IPS-15b (cell line): ENCODE results near the gene PKNOX1.

Experiments
- H3K27me3 ChIP-seq: one replicate; pipeline ENCODE4 v1.6.1; 2013; ENCODE audit warnings: low read length; ENCODE audit not compliant: control insufficient read depth, insufficient read depth
- H3K36me3 ChIP-seq: one replicate; pipeline ENCODE4 v1.6.1; 2013; ENCODE audit warnings: low read length; ENCODE audit not compliant: control insufficient read depth, insufficient read depth
- H3K4me1 ChIP-seq: one replicate; pipeline ENCODE4 v1.6.1; 2013; ENCODE audit warnings: mild to moderate bottlenecking, low read length; ENCODE audit not compliant: control insufficient read depth, insufficient read depth
- H3K4me3 ChIP-seq: one replicate; pipeline ENCODE4 v1.5.1; 2013; ENCODE audit warnings: low read depth, low read length
- H3K9ac ChIP-seq: one replicate; pipeline ENCODE4 v1.6.1; 2013; ENCODE audit warnings: low read depth, mild to moderate bottlenecking, low read length
- H3K9me3 ChIP-seq: one replicate; pipeline ENCODE4 v1.6.1; 2013; ENCODE audit warnings: mild to moderate bottlenecking, low read length; ENCODE audit not compliant: control insufficient read depth, insufficient read depth

PKNOX1 gene

DNA sequence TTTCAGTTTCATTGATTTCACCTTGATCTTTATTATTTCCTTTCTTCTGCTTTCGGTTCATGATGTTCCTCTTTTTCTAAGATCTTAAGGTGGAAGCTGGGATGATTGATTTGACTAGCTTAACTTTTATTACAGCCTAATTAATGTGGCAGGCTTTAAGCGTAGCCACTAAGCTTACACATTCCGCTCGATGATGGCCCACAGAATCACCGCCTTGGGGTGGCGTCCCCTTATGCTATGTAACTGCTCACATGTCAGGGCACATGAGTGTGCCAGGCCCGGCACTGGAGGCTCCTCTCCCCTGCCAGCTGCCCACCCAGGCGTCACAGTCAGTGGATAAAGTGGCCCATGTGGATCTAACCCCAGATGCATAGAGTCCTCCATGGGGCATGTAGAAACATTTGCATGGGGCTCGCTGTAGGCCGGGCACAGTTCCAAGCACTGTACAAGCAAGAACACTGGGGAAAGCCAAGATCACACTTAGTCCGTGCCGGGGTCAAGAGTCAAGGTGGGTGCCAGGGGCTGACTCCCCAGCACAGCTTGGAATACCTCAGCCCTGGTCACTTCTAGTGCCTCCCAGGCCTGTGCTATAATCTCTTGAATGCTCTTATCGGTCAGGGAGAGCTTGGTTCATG, 41.7 kb downstream of the PKNOX1 start:
- H3K27me3 ChIP-seq, result no peaks in the 10 kb centered on the region
- peaks cover 17% of the 10 kb centered on the region for H3K36me3 ChIP-seq
- no peak overlapping the region for H3K9ac ChIP-seq
- no peaks in the 10 kb centered on the region for H3K4me1 ChIP-seq
- H3K4me3 ChIP-seq, result no peak overlapping the region
- H3K9me3 ChIP-seq, result no peaks in the 10 kb centered on the region

DNA sequence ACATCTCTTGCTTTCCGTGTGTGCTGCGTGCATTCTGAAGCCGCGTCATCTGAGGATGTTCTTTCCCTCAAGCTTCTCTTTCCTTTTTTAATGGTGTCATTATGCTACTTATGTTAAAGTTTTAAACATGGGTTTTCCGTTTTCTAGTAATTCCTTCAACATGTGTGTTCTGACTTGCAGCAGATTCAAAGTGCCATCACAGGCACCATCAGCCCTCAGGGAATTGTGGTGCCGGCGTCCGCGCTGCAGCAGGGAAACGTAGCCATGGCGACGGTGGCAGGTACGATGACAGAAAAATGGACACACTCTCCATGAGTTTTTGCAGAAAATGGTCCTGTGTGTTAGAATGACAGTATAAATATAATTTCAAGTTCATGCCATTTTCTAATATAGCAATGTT, 42.4 kb downstream of the PKNOX1 start:
- H3K4me1 ChIP-seq, result no peaks in the 10 kb centered on the region
- H3K36me3 ChIP-seq, result peaks cover 17% of the 10 kb centered on the region
- H3K4me3 ChIP-seq, result no peak overlapping the region
- H3K27me3 ChIP-seq, result no peaks in the 10 kb centered on the region
- no peak overlapping the region for H3K9ac ChIP-seq
- H3K9me3 ChIP-seq, result no peaks in the 10 kb centered on the region

DNA sequence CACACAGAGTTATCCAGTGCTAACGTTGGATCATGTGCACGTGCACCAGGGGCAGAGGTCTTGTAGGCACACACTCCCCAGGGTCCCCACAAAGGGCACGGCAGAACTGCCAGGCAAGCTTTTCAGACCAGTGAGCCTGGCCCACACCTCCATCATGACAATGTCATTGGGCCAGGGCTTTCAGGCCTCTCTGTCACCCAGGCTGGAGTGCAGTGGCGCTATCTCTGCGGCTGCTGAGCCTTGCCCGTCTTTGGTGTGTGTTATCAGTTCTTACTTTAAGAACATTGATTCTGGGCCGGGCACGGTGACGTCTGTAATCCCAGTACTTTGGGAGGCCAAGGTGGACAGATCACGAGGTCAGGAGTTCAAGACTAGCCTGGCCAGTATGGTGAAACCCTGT, 44.2 kb downstream of the PKNOX1 start:
- no peaks in the 10 kb centered on the region for H3K4me1 ChIP-seq
- peaks cover 13% of the 10 kb centered on the region for H3K36me3 ChIP-seq
- no peak overlapping the region for H3K4me3 ChIP-seq
- no peaks in the 10 kb centered on the region for H3K27me3 ChIP-seq
- no peaks in the 10 kb centered on the region for H3K9me3 ChIP-seq
- H3K9ac ChIP-seq, result no peak overlapping the region

DNA sequence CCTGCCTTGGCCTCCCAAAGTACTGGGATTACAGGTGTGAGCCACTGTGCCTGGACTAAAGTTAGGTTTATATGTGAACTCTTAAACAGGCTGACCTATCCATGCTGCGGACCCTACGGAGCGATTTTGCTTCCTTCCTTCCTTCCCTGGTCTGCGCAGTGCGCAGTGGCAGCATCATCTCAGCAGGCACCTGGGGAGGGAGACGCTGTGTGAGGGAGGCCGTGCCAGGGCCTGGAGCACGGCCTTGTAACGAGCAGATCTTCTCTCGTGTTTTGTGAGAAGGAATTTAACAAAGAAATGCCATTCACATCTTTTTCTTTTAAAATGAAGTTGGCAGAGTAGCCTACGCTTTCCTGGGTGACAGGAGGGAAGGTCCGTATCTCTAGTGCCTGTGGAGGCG, 45.8 kb downstream of the PKNOX1 start:
- Histone ChIP-seq H3K36me3 (peaks cover 16% of the 10 kb centered on the region), H3K4me3 (no peak overlapping the region), H3K9me3 (no peaks in the 10 kb centered on the region), H3K9ac (no peak overlapping the region), H3K4me1 (no peaks in the 10 kb centered on the region), H3K27me3 (no peaks in the 10 kb centered on the region)

DNA sequence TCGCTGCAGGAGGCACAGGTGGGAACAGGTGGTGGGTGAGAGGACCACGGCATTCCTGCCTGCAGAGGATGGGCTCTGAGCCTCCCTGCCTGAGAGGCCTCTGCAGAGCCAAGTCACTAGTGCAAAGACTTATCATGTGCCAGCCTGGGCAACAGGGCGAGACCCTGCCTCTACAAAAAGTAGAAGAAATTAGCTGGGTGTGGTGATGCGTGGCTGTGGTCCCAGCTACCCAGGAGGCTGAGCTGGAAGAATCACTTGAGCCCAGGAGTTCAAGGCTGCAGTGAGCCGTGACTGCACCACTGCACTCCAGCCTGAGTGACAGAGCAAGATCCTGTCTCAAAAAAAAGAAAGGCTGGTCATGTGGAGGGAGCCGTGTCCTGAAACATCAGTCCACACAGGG, 46.4 kb downstream of the PKNOX1 start:
- Histone ChIP-seq H3K9ac (no peak overlapping the region), H3K27me3 (no peaks in the 10 kb centered on the region), H3K4me1 (no peaks in the 10 kb centered on the region), H3K4me3 (no peak overlapping the region), H3K36me3 (peaks cover 18% of the 10 kb centered on the region), H3K9me3 (no peaks in the 10 kb centered on the region)

DNA sequence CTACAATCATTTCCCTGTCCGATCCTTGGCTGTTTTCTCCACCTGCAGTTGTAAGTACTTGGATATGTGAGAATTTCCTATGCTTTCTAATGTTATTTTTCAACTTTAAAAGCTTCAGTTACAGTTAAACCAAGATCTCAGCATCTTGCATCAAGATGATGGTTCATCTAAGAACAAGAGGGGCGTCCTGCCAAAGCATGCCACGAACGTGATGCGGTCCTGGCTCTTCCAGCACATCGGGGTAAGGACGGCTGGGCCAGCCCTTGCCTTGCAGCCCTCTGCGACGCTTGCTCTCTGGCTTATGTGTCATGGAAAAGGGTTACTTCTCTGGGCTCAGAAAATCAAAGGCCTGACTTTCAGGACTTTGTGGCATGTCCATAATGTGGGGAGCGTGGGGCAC, 46.8 kb downstream of the PKNOX1 start:
- Histone ChIP-seq H3K9me3 (no peaks in the 10 kb centered on the region), H3K36me3 (peaks cover 18% of the 10 kb centered on the region)

DNA sequence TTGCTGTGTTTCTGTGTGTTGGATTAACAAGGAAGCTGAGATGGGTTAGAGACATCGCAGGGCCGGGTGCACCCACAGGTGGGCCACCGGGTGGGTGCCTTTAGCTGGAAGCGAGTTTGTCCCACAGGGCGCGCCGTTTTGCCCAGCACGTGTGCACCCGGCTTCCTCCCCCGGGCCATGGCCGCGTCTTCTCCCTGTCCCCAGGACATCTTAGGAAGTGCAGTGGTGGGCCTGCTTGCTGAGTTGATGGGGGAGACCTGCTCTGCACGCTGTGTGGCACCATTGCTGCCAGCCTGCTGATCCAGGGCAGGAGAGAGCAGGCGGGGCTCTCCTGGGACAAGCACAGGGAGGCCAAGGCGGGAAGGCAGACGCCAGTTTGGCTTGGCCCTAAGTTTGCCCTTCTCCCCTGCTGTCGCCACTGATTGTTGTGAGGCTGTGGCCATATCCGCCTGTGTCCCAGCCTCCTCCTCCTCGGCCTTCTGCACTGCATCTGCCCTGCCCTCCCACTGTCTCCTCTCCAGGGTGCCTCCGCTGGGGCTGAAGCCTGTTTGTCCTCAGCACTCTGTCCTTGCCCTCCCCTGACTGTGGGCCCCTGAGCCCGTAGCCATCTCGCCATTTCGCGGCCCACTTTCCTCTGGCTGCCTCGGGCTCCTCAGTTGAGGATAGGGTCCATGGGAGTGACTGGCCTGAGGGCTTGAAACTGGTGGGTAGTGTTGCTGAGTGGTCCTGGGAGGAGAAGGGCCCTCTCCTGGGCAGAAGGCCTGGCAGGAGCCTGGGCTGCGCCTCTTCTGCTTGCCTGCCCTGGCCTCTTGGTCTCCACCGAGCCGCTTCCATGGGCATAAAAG, 47.6 kb downstream of the PKNOX1 start:
- no peaks in the 10 kb centered on the region for H3K4me1 ChIP-seq
- peaks cover 18% of the 10 kb centered on the region for H3K36me3 ChIP-seq
- H3K27me3 ChIP-seq, result no peaks in the 10 kb centered on the region
- H3K9me3 ChIP-seq, result no peaks in the 10 kb centered on the region
- H3K4me3 ChIP-seq, result no peak overlapping the region
- no peak overlapping the region for H3K9ac ChIP-seq

More for the DNA sequence above, 46.8 kb downstream of the PKNOX1 start:
- no peak overlapping the region for H3K4me3 ChIP-seq
- no peaks in the 10 kb centered on the region for H3K27me3 ChIP-seq
- H3K4me1 ChIP-seq, result no peaks in the 10 kb centered on the region
- H3K9ac ChIP-seq, result no peak overlapping the region

DNA sequence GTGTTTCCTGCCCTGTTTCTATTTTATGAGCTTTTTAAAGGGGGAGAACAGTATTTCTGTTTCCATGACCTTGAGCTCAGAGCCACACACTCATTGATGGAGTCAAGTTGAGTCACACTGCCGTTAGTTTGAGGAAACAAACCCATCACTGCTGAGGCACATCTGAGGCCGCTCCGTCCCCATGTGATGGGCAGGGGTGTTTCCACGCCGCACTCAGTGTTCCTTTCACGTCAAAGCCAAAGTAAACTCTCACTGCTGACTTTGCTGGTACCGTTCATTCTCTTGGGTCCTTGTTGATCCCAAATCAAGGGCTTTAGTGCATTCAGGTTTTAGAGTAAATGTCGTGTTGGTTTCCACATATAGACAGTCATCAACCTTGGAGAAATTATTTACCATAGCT, 48.8 kb downstream of the PKNOX1 start:
- Histone ChIP-seq H3K9ac (no peak overlapping the region), H3K27me3 (no peaks in the 10 kb centered on the region), H3K9me3 (no peaks in the 10 kb centered on the region), H3K4me3 (no peak overlapping the region), H3K4me1 (no peaks in the 10 kb centered on the region), H3K36me3 (peaks cover 15% of the 10 kb centered on the region)

DNA sequence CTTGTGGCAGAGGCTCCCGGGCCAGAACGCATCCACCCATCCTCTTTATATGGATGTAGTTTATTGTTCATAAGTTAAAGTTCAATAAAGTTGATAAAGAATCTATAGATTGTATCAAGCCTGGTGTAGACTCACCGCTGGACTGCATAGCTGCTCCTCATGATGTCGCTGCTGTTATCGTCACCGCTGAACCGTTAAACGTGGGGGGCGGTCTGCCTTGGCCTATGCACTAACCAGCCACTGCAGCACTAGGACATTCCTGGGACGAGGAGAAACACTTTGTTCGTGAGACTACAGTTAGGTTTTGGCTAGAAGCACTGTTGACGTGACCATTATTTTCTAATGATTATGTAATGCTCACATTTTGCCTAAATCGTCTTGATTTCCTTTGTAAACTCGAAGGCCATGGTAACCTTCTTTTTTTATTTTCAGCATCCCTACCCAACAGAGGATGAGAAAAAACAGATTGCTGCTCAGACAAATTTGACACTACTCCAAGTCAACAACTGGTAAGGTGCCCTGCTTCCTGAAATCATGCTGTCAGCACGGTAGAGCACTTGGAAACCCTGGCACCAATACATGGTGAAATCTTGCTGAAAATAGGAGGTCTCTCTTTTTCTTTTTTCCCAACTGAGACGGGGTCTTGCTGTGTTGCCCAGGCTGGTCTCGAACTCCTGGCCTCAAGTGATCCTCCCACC, 50.2 kb downstream of the PKNOX1 start:
- no peaks in the 10 kb centered on the region for H3K9me3 ChIP-seq
- H3K36me3 ChIP-seq, result peaks cover 19% of the 10 kb centered on the region
- H3K27me3 ChIP-seq, result no peaks in the 10 kb centered on the region
- no peak overlapping the region for H3K9ac ChIP-seq
- no peak overlapping the region for H3K4me3 ChIP-seq
- no peaks in the 10 kb centered on the region for H3K4me1 ChIP-seq

DNA sequence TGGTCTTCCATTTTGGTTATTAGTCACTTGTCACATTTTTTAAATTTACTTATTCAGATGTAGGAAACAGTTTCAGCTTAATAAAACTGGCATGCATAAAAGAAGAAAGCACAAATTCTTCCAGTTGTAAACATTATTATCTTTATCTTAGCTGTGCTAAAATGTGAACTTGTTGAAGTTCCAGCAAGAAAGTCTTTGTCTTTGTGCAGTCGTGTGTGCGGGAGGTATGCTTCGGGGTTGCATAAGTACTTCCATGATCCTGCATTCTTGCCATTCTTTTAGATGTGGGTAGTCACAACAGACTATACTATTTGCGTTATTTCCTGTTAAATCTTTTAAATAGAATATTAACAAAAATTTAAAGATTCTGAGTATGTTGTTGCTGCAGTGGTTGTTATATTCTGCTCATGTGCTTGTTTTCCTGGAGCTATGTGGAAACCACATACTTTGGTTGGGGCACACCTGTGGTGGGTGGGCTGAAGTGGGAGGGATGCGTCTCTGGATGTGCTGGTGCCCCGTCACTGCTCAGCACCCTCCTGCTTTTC, 51.3 kb downstream of the PKNOX1 start:
- Histone ChIP-seq H3K4me1 (no peaks in the 10 kb centered on the region), H3K9ac (no peak overlapping the region), H3K27me3 (no peaks in the 10 kb centered on the region), H3K9me3 (no peaks in the 10 kb centered on the region), H3K4me3 (no peak overlapping the region), H3K36me3 (peaks cover 20% of the 10 kb centered on the region)

DNA sequence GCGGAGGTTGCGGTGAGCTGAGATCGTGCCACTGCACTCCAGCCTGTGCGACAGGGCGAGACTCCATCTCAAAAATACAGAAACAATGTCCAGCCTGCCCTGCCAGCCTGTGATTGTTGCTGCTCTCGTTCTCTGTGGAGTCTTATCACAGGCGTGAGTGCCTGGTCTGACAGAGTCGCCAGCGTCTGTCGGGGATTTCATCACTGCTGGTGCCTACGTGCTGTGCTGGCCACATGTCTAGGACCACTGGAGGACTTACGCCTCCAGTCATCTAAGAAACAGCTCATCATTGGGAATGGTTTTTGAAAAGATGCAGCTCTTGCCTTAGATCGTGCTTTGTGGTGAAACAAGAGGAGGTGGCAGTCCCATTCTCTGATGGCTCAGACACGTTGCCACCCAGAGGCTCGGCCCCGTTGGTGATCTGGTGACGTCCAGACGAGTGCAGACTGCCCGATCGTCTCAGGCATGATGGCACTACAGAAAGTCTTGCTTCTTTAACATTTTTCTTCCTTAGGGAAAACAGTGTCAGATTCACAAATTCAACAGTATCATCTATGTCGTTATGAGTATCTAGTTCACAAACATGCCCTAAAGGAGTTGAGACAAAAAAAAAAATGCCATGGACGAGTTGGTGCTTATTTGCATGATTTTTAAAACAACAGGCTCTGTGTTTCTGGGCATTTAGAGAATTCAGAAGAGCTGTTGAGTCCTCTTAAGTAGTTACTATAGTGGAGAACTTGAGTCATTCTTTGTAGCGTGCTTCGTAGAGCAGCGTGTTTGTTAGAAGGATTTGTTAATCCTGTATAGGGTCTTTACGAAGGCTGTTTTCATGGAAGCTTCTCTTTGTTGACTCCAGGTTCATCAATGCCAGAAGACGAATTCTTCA, 53.7 kb downstream of the PKNOX1 start:
- H3K27me3 ChIP-seq, result no peaks in the 10 kb centered on the region
- no peaks in the 10 kb centered on the region for H3K9me3 ChIP-seq
- no peaks in the 10 kb centered on the region for H3K4me1 ChIP-seq
- no peak overlapping the region for H3K4me3 ChIP-seq
- peaks cover 18% of the 10 kb centered on the region for H3K36me3 ChIP-seq
- H3K9ac ChIP-seq, result no peak overlapping the region
